Liver (tissue), 9 donors: Measurements from ENCODE around the gene ST7L. TPM values are rescaled to one million over a fixed set of nuclear protein-coding genes. Genes with fewer than 3 reads are reported as not detected.

ENCODE experiments used
- DNase-seq: peaks from one replicate; pipeline ENCODE4 v3.0.0-alpha.2; 2017; ENCODE audit warnings: low spot score
- H3K27ac ChIP-seq, 2 donors: one replicate each; pipeline ENCODE4 v1.7.0; 2013; ENCODE audit warnings: inconsistent platforms in 2 of 2, low read length in 2 of 2, control low read depth in 1 of 2, low read depth in 1 of 2, mild to moderate bottlenecking in 1 of 2
- H3K27me3 ChIP-seq, 4 donors: one replicate each; pipeline versions ENCODE4 v1.6.1 to v1.7.0; 2013; ENCODE audit warnings: low read length in 3 of 4, inconsistent platforms in 1 of 4, mild to moderate bottlenecking in 1 of 4, moderate library complexity in 1 of 4; ENCODE audit not compliant: control insufficient read depth in 4 of 4, insufficient read depth in 4 of 4
- H3K36me3 ChIP-seq, 4 donors: one replicate each; pipeline versions ENCODE4 v1.6.1 to v1.7.0; 2013; ENCODE audit warnings: low read length in 3 of 4, mild to moderate bottlenecking in 3 of 4, low read depth in 1 of 4, moderate library complexity in 1 of 4; ENCODE audit not compliant: control insufficient read depth in 4 of 4, insufficient read depth in 3 of 4
- H3K4me1 ChIP-seq, 4 donors: one replicate each; pipeline versions ENCODE4 v1.6.1 to v1.7.0; 2013; ENCODE audit warnings: low read length in 3 of 4, mild to moderate bottlenecking in 3 of 4, moderate library complexity in 1 of 4; ENCODE audit not compliant: control insufficient read depth in 4 of 4, insufficient read depth in 4 of 4
- H3K4me3 ChIP-seq, 3 donors: one replicate each; pipeline versions ENCODE4 v1.6.1 to v1.7.0; 2013; ENCODE audit warnings: low read length in 3 of 3, control low read depth in 1 of 3, low read depth in 1 of 3, mild to moderate bottlenecking in 1 of 3
- H3K9ac ChIP-seq, 2 donors: one replicate each; pipeline ENCODE4 v1.7.0; 2013; ENCODE audit warnings: low read length in 2 of 2, mild to moderate bottlenecking in 2 of 2, moderate library complexity in 2 of 2, control low read depth in 1 of 2, low read depth in 1 of 2
- H3K9me3 ChIP-seq, 4 donors: one replicate each; pipeline versions ENCODE4 v1.6.1 to v1.7.0; 2013; ENCODE audit warnings: low read length in 3 of 4; ENCODE audit not compliant: control insufficient read depth in 4 of 4
- FOXA1 ChIP-seq: IDR thresholded peaks from 2 replicates; pipeline ENCODE4 v1.6.1; 2016; ENCODE audit warnings: antibody characterized with exemption
- FOXA2 ChIP-seq: IDR thresholded peaks from 2 replicates; pipeline ENCODE4 v1.6.1; 2016; ENCODE audit warnings: antibody characterized with exemption
- GABPA ChIP-seq, 2 donors: IDR thresholded peaks in 1 of 2; conservative IDR thresholded peaks in 1 of 2; 2 replicates each; pipeline ENCODE4 v1.6.1; 2016; ENCODE audit warnings: antibody characterized with exemption in 2 of 2, mild to moderate bottlenecking in 1 of 2, moderate library complexity in 1 of 2
- JUND ChIP-seq, 2 donors: IDR thresholded peaks; 2 replicates each; pipeline ENCODE4 v1.6.1; 2016; ENCODE audit warnings: antibody characterized with exemption in 2 of 2
- NR2F2 ChIP-seq: IDR thresholded peaks from 2 replicates; pipeline ENCODE4 v1.6.1; 2016; ENCODE audit warnings: antibody characterized with exemption
- RAD21 ChIP-seq, 2 donors: IDR thresholded peaks; 2 replicates each; pipeline ENCODE4 v1.6.1; 2016; ENCODE audit warnings: antibody characterized with exemption in 2 of 2, mild to moderate bottlenecking in 2 of 2
- RXRA ChIP-seq, 2 donors: IDR thresholded peaks; 2 replicates each; pipeline ENCODE4 v1.6.1; 2017 to 2018; ENCODE audit warnings: antibody characterized with exemption in 2 of 2, mild to moderate bottlenecking in 1 of 2
- SP1 ChIP-seq: IDR thresholded peaks from 2 replicates; pipeline ENCODE4 v1.6.1; 2018; ENCODE audit warnings: antibody characterized with exemption, mild to moderate bottlenecking
- TAF1 ChIP-seq: conservative IDR thresholded peaks from 2 replicates; pipeline ENCODE4 v1.6.1; 2016; ENCODE audit warnings: antibody characterized with exemption, mild to moderate bottlenecking
- YY1 ChIP-seq: IDR thresholded peaks from 2 replicates; pipeline ENCODE4 v1.6.1; 2016; ENCODE audit warnings: antibody characterized with exemption, mild to moderate bottlenecking
- WGBS: extraction: QIAGEN DNeasy Blood & Tissue Kit; methylation state at CpG from one replicate; pipeline ENCODE4 v1.1.7; 2013; 5-methylcytosine and 5-hydroxymethylcytosine counted together
- polyA plus RNA-seq, 2 donors: library from polyadenylated mRNA; stranded (reverse) in 1 of 2; unstranded in 1 of 2; fragments of 200-250 nt in 1 of 2; fragments of >200 nt in 1 of 2; fragmentation: Nextera tagmentation in 1 of 2; extraction: Ambion mirVana in 1 of 2; gene quantifications; one replicate each; pipeline versions ENCODE4 v1.2.1 to v1.2.3, GENCODE V29; 2013 to 2015
- total RNA-seq, 2 donors: library from RNA; depleted of rRNA; stranded (reverse); fragments of >200 nt; gene quantifications; one replicate each; pipeline ENCODE4 v1.2.3, GENCODE V29; 2014
- TF ChIP-seq, protein P1 (sequence below): fragments of 150-350 bp; IDR thresholded peaks from 2 replicates; pipeline ENCODE4 v1.5.1; 2017; ENCODE audit warnings: improper control_type of control experiment, low read depth, low read length; ENCODE audit not compliant: missing input control
- TF ChIP-seq, protein P2 (sequence below): IDR thresholded peaks from 2 replicates; pipeline ENCODE4 v1.6.1; 2016; ENCODE audit warnings: antibody characterized with exemption
- TF ChIP-seq, protein P3 (sequence below): IDR thresholded peaks from 2 replicates; pipeline ENCODE4 v1.6.1; 2016; ENCODE audit warnings: antibody characterized with exemption, mild to moderate bottlenecking
- TF ChIP-seq, protein P4 (sequence below): IDR thresholded peaks from 2 replicates; pipeline ENCODE4 v1.6.1; 2016; ENCODE audit warnings: antibody characterized with exemption
- TF ChIP-seq, protein P5 (sequence below): IDR thresholded peaks from 2 replicates; pipeline ENCODE4 v1.6.1; 2016; ENCODE audit warnings: antibody characterized with exemption
- donor health status: healthy.
- donor health status: healthy.
- donor health status: healthy.
- donor health status: healthy.
- donor health status: healthy.

Gene ST7L
- total and polyA plus RNA-seq, 4 donors: 4.9 to 13.6 (median 9.5) TPM

DNA sequence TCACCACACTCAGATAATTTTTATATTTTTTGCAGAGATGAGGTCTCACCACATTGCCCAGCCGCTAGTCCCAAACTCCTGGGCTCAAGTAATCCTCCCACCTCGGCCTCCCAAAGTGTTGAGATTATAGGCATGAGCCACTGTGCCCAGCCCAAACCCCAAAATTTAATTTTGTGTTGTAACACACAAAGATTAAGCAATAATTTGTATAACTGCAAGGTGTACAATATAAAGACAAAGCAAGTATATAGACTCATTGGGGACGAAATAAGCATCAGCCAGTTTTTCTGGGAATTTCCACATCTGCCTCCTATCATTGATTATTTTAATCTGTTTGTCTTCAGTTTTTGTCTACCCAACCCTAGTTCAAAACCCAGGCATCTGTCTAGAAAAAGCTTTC is 42.7 kb downstream of the ST7L start:
- no peak for DNase-seq
- Histone ChIP-seq H3K4me3 (no peak overlapping the region), H3K27ac (no peak overlapping the region), H3K9me3 (no peaks in the 10 kb centered on the region), H3K27me3 (no peaks in the 10 kb centered on the region), H3K9ac (no peak overlapping the region), H3K36me3 (peaks cover 5 to 23% (median 10%) of the 10 kb centered on the region in 4 donors), H3K4me1 (no peaks in the 10 kb centered on the region)
- WGBS: 98% methylated on average over 3 of the region's 3 CpGs
- TF ChIP-seq, protein P1, sequence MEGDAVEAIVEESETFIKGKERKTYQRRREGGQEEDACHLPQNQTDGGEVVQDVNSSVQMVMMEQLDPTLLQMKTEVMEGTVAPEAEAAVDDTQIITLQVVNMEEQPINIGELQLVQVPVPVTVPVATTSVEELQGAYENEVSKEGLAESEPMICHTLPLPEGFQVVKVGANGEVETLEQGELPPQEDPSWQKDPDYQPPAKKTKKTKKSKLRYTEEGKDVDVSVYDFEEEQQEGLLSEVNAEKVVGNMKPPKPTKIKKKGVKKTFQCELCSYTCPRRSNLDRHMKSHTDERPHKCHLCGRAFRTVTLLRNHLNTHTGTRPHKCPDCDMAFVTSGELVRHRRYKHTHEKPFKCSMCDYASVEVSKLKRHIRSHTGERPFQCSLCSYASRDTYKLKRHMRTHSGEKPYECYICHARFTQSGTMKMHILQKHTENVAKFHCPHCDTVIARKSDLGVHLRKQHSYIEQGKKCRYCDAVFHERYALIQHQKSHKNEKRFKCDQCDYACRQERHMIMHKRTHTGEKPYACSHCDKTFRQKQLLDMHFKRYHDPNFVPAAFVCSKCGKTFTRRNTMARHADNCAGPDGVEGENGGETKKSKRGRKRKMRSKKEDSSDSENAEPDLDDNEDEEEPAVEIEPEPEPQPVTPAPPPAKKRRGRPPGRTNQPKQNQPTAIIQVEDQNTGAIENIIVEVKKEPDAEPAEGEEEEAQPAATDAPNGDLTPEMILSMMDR: no peak
- TF ChIP-seq TAF1 (no peak), SP1 (no peak), JUND (IDR thresholded peaks at IDR 0.05) (no peak), YY1 (no peak), FOXA2 (no peak), GABPA (IDR thresholded peaks at IDR 0.05 in 1 of 2, conservative IDR thresholded peaks at IDR 0.05 in 1 of 2) (no peak), NR2F2 (no peak), RAD21 (IDR thresholded peaks at IDR 0.05) (no peak), FOXA1 (no peak)
- TF ChIP-seq, protein P2, sequence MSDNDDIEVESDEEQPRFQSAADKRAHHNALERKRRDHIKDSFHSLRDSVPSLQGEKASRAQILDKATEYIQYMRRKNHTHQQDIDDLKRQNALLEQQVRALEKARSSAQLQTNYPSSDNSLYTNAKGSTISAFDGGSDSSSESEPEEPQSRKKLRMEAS: no peak
- TF ChIP-seq, protein P3, sequence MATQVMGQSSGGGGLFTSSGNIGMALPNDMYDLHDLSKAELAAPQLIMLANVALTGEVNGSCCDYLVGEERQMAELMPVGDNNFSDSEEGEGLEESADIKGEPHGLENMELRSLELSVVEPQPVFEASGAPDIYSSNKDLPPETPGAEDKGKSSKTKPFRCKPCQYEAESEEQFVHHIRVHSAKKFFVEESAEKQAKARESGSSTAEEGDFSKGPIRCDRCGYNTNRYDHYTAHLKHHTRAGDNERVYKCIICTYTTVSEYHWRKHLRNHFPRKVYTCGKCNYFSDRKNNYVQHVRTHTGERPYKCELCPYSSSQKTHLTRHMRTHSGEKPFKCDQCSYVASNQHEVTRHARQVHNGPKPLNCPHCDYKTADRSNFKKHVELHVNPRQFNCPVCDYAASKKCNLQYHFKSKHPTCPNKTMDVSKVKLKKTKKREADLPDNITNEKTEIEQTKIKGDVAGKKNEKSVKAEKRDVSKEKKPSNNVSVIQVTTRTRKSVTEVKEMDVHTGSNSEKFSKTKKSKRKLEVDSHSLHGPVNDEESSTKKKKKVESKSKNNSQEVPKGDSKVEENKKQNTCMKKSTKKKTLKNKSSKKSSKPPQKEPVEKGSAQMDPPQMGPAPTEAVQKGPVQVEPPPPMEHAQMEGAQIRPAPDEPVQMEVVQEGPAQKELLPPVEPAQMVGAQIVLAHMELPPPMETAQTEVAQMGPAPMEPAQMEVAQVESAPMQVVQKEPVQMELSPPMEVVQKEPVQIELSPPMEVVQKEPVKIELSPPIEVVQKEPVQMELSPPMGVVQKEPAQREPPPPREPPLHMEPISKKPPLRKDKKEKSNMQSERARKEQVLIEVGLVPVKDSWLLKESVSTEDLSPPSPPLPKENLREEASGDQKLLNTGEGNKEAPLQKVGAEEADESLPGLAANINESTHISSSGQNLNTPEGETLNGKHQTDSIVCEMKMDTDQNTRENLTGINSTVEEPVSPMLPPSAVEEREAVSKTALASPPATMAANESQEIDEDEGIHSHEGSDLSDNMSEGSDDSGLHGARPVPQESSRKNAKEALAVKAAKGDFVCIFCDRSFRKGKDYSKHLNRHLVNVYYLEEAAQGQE: no peak
- TF ChIP-seq, protein P4, sequence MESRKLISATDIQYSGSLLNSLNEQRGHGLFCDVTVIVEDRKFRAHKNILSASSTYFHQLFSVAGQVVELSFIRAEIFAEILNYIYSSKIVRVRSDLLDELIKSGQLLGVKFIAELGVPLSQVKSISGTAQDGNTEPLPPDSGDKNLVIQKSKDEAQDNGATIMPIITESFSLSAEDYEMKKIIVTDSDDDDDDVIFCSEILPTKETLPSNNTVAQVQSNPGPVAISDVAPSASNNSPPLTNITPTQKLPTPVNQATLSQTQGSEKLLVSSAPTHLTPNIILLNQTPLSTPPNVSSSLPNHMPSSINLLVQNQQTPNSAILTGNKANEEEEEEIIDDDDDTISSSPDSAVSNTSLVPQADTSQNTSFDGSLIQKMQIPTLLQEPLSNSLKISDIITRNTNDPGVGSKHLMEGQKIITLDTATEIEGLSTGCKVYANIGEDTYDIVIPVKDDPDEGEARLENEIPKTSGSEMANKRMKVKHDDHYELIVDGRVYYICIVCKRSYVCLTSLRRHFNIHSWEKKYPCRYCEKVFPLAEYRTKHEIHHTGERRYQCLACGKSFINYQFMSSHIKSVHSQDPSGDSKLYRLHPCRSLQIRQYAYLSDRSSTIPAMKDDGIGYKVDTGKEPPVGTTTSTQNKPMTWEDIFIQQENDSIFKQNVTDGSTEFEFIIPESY: no peak
- TF ChIP-seq, protein P5, sequence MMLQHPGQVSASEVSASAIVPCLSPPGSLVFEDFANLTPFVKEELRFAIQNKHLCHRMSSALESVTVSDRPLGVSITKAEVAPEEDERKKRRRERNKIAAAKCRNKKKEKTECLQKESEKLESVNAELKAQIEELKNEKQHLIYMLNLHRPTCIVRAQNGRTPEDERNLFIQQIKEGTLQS: no peak

DNA sequence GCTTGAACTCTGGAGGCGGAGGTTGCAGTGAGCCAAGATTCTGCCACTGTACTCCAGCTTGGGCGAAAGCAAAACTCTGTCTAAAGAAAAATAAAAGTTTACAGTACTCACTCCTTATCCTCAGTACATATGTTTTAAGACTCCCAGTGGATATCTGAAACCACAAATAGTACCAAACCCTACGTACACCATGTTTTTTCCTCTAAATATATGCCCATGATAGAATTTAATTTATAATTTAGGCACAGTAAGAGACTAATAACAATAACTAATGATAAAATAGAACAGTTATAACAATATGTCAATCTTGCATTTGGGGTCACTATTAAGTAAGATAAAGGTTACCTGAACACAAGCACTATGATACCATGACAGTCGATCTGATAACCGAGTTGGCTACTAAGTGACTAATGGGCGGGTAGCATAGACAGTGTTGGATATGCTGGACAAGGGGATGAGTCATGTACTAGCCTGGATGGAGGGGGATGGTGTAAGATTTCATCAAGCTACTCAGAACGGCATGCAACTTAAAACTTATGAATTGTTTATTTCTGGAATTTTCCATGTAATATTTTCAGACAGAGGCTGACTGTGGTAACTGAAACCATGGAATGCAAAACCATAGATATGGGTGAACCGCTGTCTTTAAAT is 43.7 kb downstream of the ST7L start:
- 97% methylated on average over 8 of the region's 8 CpGs for WGBS
- Histone ChIP-seq H3K27me3 (no peaks in the 10 kb centered on the region), H3K9me3 (no peaks in the 10 kb centered on the region), H3K4me1 (no peaks in the 10 kb centered on the region), H3K27ac (no peak overlapping the region), H3K4me3 (no peak overlapping the region), H3K36me3 (peaks cover 5 to 23% (median 10%) of the 10 kb centered on the region in 4 donors), H3K9ac (no peak overlapping the region)
- no peak for DNase-seq
- TF ChIP-seq SP1: no peak
- TF ChIP-seq RXRA (IDR thresholded peaks at IDR 0.05): no peak
- TF ChIP-seq RAD21 (IDR thresholded peaks at IDR 0.05): no peak
- no peak for TF ChIP-seq YY1
- TF ChIP-seq, protein P3: no peak
- TF ChIP-seq, protein P4: no peak
- TF ChIP-seq JUND (IDR thresholded peaks at IDR 0.05): no peak
- no peak for TF ChIP-seq FOXA1
